HepG2 (cell line): ENCODE data around the gene FUOM. TPM values are rescaled to one million over a fixed set of nuclear protein-coding genes. Genes with fewer than 3 reads are reported as not detected.

ENCODE experiments used
- AKAP8 ChIP-seq: sonication (generic); formaldehyde crosslinking; IDR thresholded peaks from 2 replicates; pipeline ENCODE4 v1.5.1; 2020; ENCODE audit warnings: mild to moderate bottlenecking, missing genetic modification reagents
- ELF4 ChIP-seq: sonication (generic); formaldehyde crosslinking; IDR thresholded peaks from 2 replicates; pipeline ENCODE4 v1.5.0; 2020; ENCODE audit warnings: missing genetic modification reagents, mild to moderate bottlenecking, moderate library complexity, borderline replicate concordance
- KLF13 ChIP-seq: sonication (generic); formaldehyde crosslinking; IDR thresholded peaks from 2 replicates; pipeline ENCODE4 v1.4.0; 2020; ENCODE audit warnings: mild to moderate bottlenecking, missing genetic modification reagents
- MYC ChIP-seq: sonication (generic); formaldehyde crosslinking; IDR thresholded peaks from 2 replicates; pipeline ENCODE4 v1.9.0; 2021; ENCODE audit warnings: missing genetic modification reagents, borderline replicate concordance
- PHF5A ChIP-seq: IDR thresholded peaks from one replicate; pipeline ENCODE4 v1.6.1; 2018; ENCODE audit warnings: low read depth, missing genetic modification reagents; ENCODE audit not compliant: unreplicated experiment
- PTBP1 ChIP-seq: fragments of 200-400 bp; formaldehyde crosslinking; IDR thresholded peaks from 2 replicates; pipeline ENCODE4 v1.6.1; 2018; ENCODE audit warnings: low read length, low read depth; ENCODE audit not compliant: poor library complexity, severe bottlenecking
- SP4 ChIP-seq: sonication (generic); formaldehyde crosslinking; IDR thresholded peaks from 2 replicates; pipeline ENCODE4 v1.8.1; 2023; ENCODE audit warnings: mild to moderate bottlenecking, missing genetic modification reagents
- XBP1 ChIP-seq: sonication (generic); formaldehyde crosslinking; IDR thresholded peaks from 2 replicates; pipeline ENCODE4 v1.5.0; 2020; ENCODE audit warnings: missing genetic modification reagents
- ZC3H4 ChIP-seq: sonication (generic); formaldehyde crosslinking; IDR thresholded peaks from 2 replicates; pipeline ENCODE4 v1.4.0; 2020; ENCODE audit warnings: missing genetic modification reagents, borderline replicate concordance
- ZFP82 ChIP-seq: sonication (generic); formaldehyde crosslinking; IDR thresholded peaks from 2 replicates; pipeline ENCODE4 v1.5.1; 2020; ENCODE audit warnings: mild to moderate bottlenecking, missing genetic modification reagents, borderline replicate concordance
- ZFY ChIP-seq: sonication (generic); formaldehyde crosslinking; IDR thresholded peaks from 2 replicates; pipeline ENCODE4 v1.4.0; 2020; ENCODE audit warnings: missing genetic modification reagents
- ZNF333 ChIP-seq: sonication (generic); formaldehyde crosslinking; IDR thresholded peaks from 2 replicates; pipeline ENCODE4 v1.4.0; 2020; ENCODE audit warnings: mild to moderate bottlenecking, missing genetic modification reagents, borderline replicate concordance
- ZNF546 ChIP-seq: sonication (generic); formaldehyde crosslinking; conservative IDR thresholded peaks from 2 replicates; pipeline ENCODE4 v1.8.1; 2023; ENCODE audit warnings: mild to moderate bottlenecking, missing genetic modification reagents
- ZNF7 ChIP-seq: IDR thresholded peaks from 2 replicates; pipeline ENCODE4 v1.6.1; 2016; ENCODE audit warnings: missing biosample characterization, missing genetic modification reagents
- polyA plus RNA-seq, 8 experiments: library from polyadenylated mRNA; depleted of rRNA in 3 of 8; stranded (reverse) in 7 of 8; unstranded in 1 of 8; fragments of >200 nt; fragmentation: Illumina TruSeq in 4 of 8; extraction: Trizol in 4 of 8; gene quantifications; 2 replicates each; pipeline versions ENCODE4 v1.2.1 to v1.2.3, GENCODE V29; 2011 to 2016; ENCODE audit warnings: low read depth in 4 of 8, missing spikeins in 1 of 8, mixed read lengths in 1 of 8; ENCODE audit not compliant: insufficient read depth in 1 of 8
- total RNA-seq, 5 experiments: library from RNA; depleted of rRNA; stranded (reverse); fragments of >200 nt; fragmentation: Illumina TruSeq; extraction: Trizol; gene quantifications; 2 replicates each; pipeline ENCODE4 v1.2.3, GENCODE V29; 2016; ENCODE audit warnings: low read depth in 1 of 5
- TF ChIP-seq, protein P1 (sequence below): sonication (generic); formaldehyde crosslinking; IDR thresholded peaks from 2 replicates; pipeline ENCODE4 v1.4.0; 2020; ENCODE audit warnings: missing genetic modification reagents
- TF ChIP-seq, protein P2 (sequence below): sonication (generic); formaldehyde crosslinking; IDR thresholded peaks from 2 replicates; pipeline ENCODE4 v1.5.1; 2020; ENCODE audit warnings: missing genetic modification reagents, mild to moderate bottlenecking, borderline replicate concordance
- TF ChIP-seq, protein P3 (sequence below): sonication (generic); formaldehyde crosslinking; IDR thresholded peaks from 2 replicates; pipeline ENCODE4; 2020; ENCODE audit warnings: missing genetic modification reagents, mild to moderate bottlenecking, borderline replicate concordance
- TF ChIP-seq, protein P4 (sequence below): sonication (generic); formaldehyde crosslinking; IDR thresholded peaks from 2 replicates; pipeline ENCODE4 v1.4.0; 2020; ENCODE audit warnings: missing genetic modification reagents, borderline replicate concordance

Gene FUOM
- total and polyA plus RNA-seq, 2 of the 13 experiments (the other 11 are each of a cell fraction or from before 2014, with no cell fraction given): 27.5 to 60.4 TPM

DNA sequence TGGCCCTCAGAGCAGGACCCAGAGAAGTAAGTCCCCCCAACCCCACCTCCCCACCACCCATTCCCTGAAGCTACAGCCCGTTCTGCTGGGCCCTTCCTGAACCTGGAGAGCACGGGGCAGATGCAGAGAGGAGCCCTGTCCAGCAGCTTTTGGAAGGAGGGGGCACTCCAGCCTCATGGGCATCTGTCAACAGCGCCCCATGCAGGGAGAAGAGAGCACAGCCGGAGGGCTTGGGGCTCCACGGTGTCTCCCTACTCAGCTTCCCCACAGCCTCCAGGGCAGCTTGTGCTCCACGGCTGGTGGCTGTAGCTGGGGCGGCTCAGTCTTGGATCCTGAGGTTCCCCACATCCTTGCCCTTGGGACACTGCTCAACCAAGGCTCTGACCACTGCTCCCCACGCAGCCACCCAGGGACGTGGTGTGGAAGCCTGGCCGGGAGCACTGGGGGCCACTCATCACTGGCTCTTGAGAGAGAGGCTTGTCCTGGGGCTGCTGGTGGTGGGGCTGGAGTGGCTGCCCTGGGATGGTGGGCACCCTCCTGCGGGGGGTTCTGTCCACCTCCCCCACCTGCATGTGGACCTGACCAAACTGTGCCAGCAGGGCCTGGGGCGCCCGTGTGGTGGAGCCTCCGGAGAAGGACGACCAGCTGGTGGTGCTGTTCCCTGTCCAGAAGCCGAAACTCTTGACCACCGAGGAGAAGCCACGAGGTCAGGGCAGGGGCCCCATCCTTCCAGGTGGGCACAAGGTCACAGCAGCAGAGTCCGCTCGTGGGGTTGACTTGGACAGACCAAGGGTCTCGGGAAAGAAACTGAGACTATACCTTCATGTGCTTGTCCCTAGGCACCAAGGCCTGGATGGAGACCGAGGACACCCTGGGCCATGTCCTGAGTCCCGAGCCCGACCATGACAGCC, 6.2 kb downstream of the FUOM start (continued):
- TF ChIP-seq, protein P1, sequence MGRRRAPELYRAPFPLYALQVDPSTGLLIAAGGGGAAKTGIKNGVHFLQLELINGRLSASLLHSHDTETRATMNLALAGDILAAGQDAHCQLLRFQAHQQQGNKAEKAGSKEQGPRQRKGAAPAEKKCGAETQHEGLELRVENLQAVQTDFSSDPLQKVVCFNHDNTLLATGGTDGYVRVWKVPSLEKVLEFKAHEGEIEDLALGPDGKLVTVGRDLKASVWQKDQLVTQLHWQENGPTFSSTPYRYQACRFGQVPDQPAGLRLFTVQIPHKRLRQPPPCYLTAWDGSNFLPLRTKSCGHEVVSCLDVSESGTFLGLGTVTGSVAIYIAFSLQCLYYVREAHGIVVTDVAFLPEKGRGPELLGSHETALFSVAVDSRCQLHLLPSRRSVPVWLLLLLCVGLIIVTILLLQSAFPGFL (CRISPR knock-in tag): no peak
- TF ChIP-seq ZC3H4 (no peak), XBP1 (CRISPR knock-in tag) (no peak), PTBP1 (no peak), ZFY (peak; percentile 15; the same call in 1 of the 2 replicates), ZNF546 (CRISPR knock-in tag) (no peak), KLF13 (CRISPR knock-in tag) (no peak), ZNF7 (CRISPR knock-in tag) (no peak), MYC (CRISPR knock-in tag) (no peak), SP4 (CRISPR knock-in tag) (no peak), AKAP8 (CRISPR knock-in tag) (peak; percentile 49; the same call in 1 of the 2 replicates), ZNF333 (CRISPR knock-in tag) (no peak), ZFP82 (no peak), PHF5A (peak; percentile 16), ELF4 (no peak)
- TF ChIP-seq, protein P2, sequence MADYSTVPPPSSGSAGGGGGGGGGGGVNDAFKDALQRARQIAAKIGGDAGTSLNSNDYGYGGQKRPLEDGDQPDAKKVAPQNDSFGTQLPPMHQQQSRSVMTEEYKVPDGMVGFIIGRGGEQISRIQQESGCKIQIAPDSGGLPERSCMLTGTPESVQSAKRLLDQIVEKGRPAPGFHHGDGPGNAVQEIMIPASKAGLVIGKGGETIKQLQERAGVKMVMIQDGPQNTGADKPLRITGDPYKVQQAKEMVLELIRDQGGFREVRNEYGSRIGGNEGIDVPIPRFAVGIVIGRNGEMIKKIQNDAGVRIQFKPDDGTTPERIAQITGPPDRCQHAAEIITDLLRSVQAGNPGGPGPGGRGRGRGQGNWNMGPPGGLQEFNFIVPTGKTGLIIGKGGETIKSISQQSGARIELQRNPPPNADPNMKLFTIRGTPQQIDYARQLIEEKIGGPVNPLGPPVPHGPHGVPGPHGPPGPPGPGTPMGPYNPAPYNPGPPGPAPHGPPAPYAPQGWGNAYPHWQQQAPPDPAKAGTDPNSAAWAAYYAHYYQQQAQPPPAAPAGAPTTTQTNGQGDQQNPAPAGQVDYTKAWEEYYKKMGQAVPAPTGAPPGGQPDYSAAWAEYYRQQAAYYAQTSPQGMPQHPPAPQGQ: no peak
- TF ChIP-seq, protein P3, sequence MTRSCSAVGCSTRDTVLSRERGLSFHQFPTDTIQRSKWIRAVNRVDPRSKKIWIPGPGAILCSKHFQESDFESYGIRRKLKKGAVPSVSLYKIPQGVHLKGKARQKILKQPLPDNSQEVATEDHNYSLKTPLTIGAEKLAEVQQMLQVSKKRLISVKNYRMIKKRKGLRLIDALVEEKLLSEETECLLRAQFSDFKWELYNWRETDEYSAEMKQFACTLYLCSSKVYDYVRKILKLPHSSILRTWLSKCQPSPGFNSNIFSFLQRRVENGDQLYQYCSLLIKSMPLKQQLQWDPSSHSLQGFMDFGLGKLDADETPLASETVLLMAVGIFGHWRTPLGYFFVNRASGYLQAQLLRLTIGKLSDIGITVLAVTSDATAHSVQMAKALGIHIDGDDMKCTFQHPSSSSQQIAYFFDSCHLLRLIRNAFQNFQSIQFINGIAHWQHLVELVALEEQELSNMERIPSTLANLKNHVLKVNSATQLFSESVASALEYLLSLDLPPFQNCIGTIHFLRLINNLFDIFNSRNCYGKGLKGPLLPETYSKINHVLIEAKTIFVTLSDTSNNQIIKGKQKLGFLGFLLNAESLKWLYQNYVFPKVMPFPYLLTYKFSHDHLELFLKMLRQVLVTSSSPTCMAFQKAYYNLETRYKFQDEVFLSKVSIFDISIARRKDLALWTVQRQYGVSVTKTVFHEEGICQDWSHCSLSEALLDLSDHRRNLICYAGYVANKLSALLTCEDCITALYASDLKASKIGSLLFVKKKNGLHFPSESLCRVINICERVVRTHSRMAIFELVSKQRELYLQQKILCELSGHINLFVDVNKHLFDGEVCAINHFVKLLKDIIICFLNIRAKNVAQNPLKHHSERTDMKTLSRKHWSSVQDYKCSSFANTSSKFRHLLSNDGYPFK (CRISPR knock-in tag): no peak
- TF ChIP-seq, protein P4, sequence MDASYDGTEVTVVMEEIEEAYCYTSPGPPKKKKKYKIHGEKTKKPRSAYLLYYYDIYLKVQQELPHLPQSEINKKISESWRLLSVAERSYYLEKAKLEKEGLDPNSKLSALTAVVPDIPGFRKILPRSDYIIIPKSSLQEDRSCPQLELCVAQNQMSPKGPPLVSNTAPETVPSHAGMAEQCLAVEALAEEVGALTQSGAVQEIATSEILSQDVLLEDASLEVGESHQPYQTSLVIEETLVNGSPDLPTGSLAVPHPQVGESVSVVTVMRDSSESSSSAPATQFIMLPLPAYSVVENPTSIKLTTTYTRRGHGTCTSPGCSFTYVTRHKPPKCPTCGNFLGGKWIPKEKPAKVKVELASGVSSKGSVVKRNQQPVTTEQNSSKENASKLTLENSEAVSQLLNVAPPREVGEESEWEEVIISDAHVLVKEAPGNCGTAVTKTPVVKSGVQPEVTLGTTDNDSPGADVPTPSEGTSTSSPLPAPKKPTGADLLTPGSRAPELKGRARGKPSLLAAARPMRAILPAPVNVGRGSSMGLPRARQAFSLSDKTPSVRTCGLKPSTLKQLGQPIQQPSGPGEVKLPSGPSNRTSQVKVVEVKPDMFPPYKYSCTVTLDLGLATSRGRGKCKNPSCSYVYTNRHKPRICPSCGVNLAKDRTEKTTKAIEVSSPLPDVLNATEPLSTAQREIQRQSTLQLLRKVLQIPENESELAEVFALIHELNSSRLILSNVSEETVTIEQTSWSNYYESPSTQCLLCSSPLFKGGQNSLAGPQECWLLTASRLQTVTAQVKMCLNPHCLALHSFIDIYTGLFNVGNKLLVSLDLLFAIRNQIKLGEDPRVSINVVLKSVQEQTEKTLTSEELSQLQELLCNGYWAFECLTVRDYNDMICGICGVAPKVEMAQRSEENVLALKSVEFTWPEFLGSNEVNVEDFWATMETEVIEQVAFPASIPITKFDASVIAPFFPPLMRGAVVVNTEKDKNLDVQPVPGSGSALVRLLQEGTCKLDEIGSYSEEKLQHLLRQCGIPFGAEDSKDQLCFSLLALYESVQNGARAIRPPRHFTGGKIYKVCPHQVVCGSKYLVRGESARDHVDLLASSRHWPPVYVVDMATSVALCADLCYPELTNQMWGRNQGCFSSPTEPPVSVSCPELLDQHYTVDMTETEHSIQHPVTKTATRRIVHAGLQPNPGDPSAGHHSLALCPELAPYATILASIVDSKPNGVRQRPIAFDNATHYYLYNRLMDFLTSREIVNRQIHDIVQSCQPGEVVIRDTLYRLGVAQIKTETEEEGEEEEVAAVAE (CRISPR knock-in tag): no peak
